GM12878 (cell line): ENCODE data around the gene ZNF534.

ENCODE experiments used
- CTCF ChIP-seq, 3 experiments: IDR thresholded peaks in 2 of 3; conservative IDR thresholded peaks in 1 of 3; 2 replicates each; pipeline ENCODE4 v1.5.1; 2011; ENCODE audit warnings: low read depth in 3 of 3, low read length in 3 of 3, mild to moderate bottlenecking in 3 of 3, control low read depth in 2 of 3, moderate library complexity in 2 of 3, inconsistent platforms in 1 of 3, mixed read lengths in 1 of 3; ENCODE audit not compliant: control insufficient read depth in 2 of 3, insufficient read depth in 1 of 3; ENCODE audit errors: extremely low read depth in 1 of 3
- EGR1 ChIP-seq, 2 experiments: IDR thresholded peaks; 1 replicate in 1 of 2; 2 replicates in 1 of 2; pipeline ENCODE4 v1.6.1; 2011 to 2012; ENCODE audit warnings: low read depth in 2 of 2, low read length in 2 of 2, borderline replicate concordance in 1 of 2, mild to moderate bottlenecking in 1 of 2, moderate library complexity in 1 of 2
- FOXM1 ChIP-seq: IDR thresholded peaks from 2 replicates; pipeline ENCODE4 v1.6.1; 2012; ENCODE audit warnings: low read depth, mild to moderate bottlenecking, inconsistent platforms, low read length, moderate library complexity
- JUND ChIP-seq: IDR thresholded peaks from 2 replicates; pipeline ENCODE4 v1.6.1; 2012; ENCODE audit warnings: low read depth, mild to moderate bottlenecking, low read length, improper control_type of control experiment, moderate library complexity
- POLR2A ChIP-seq: IDR thresholded peaks from 2 replicates; pipeline ENCODE4 v1.6.1; 2011; ENCODE audit warnings: low read depth, mild to moderate bottlenecking, low read length
- POLR2AphosphoS5 ChIP-seq: IDR thresholded peaks from 2 replicates; pipeline ENCODE4 v1.6.1; 2011; ENCODE audit warnings: mild to moderate bottlenecking, low read length, inconsistent platforms
- SIX5 ChIP-seq: IDR thresholded peaks from 2 replicates; pipeline ENCODE4 v1.6.1; 2011; ENCODE audit warnings: mild to moderate bottlenecking, low read depth, low read length, moderate library complexity; ENCODE audit not compliant: severe bottlenecking
- TAF1 ChIP-seq: IDR thresholded peaks from 2 replicates; pipeline ENCODE4 v1.6.1; 2011; ENCODE audit warnings: mild to moderate bottlenecking, low read depth, low read length, borderline replicate concordance
- ZNF274 ChIP-seq: IDR thresholded peaks from one replicate; pipeline ENCODE4 v1.8.0; 2011; ENCODE audit not compliant: insufficient read length, insufficient read depth
- ZNF384 ChIP-seq: IDR thresholded peaks from 2 replicates; pipeline ENCODE4 v1.6.1; 2012; ENCODE audit warnings: low read depth, mild to moderate bottlenecking, low read length, improper control_type of control experiment, borderline replicate concordance
- TF ChIP-seq, protein P1 (sequence below): fragments of 450-650 bp; IDR thresholded peaks from 2 replicates; pipeline ENCODE4 v1.6.1; 2017; ENCODE audit warnings: mild to moderate bottlenecking, moderate library complexity

DNA sequence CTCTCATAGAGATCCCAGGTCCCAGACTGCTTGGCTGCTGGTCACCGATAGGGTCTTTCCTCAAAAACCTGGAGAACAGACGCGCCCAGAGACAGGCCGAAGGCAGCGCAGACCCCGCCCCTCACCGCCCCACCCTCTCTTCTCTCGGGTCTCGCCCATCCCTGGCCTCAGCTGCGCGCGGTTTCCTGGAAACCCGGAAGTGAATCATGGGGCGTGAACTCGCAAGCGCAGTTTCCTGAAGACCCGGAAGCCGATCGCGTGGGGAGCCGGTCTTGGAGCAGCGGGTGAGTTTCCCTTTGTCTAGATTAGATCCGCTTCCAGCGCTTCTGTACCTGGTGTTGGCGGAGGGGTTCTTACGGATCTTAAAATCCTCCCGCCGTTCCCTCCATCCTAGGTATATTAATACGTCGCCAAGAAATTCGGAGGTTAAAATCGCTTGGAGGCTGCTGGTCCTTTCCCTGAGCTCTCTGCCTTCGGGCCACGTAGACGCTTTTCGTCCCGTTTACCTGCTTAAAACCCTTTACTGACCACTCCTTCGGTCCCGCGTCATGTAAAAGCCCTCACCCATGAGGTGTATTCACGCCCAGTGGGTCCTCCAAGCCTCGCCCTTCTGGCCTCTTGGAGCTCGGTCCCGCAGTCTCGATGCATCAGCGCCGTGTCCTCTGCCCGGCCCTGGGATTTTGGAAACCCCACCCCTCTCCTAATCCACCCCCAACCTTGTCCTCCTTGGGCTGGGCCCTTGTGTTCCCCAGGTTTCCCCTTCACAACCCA lies 24.6 kb downstream of the ZNF534 start, which contains the start of gene ZNF578:
- TF ChIP-seq JUND (no peak), CTCF (IDR thresholded peaks at IDR 0.05 in 2 of 3, conservative IDR thresholded peaks at IDR 0.05 in 1 of 3; ENCODE audit: control insufficient read depth in 2 of 3, extremely low read depth in 1 of 3, insufficient read depth in 1 of 3, low read depth in 3 of 3, low read length in 3 of 3) (no peak), ZNF274 (no peak), EGR1 (IDR thresholded peaks at IDR 0.05; ENCODE audit: borderline replicate concordance in 1 of 2, low read depth in 2 of 2, low read length in 2 of 2) (no peak), POLR2A (no peak), TAF1 (no peak), POLR2AphosphoS5 (no peak), ZNF384 (no peak), SIX5 (no peak), FOXM1 (no peak)
- TF ChIP-seq, protein P1, sequence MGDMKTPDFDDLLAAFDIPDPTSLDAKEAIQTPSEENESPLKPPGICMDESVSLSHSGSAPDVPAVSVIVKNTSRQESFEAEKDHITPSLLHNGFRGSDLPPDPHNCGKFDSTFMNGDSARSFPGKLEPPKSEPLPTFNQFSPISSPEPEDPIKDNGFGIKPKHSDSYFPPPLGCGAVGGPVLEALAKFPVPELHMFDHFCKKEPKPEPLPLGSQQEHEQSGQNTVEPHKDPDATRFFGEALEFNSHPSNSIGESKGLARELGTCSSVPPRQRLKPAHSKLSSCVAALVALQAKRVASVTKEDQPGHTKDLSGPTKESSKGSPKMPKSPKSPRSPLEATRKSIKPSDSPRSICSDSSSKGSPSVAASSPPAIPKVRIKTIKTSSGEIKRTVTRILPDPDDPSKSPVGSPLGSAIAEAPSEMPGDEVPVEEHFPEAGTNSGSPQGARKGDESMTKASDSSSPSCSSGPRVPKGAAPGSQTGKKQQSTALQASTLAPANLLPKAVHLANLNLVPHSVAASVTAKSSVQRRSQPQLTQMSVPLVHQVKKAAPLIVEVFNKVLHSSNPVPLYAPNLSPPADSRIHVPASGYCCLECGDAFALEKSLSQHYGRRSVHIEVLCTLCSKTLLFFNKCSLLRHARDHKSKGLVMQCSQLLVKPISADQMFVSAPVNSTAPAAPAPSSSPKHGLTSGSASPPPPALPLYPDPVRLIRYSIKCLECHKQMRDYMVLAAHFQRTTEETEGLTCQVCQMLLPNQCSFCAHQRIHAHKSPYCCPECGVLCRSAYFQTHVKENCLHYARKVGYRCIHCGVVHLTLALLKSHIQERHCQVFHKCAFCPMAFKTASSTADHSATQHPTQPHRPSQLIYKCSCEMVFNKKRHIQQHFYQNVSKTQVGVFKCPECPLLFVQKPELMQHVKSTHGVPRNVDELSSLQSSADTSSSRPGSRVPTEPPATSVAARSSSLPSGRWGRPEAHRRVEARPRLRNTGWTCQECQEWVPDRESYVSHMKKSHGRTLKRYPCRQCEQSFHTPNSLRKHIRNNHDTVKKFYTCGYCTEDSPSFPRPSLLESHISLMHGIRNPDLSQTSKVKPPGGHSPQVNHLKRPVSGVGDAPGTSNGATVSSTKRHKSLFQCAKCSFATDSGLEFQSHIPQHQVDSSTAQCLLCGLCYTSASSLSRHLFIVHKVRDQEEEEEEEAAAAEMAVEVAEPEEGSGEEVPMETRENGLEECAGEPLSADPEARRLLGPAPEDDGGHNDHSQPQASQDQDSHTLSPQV = no peak
